GM12891 (cell line): ENCODE data around the gene GRK6.
A peak's percentile ranks its signal among the peaks of the same experiment; 100 is the strongest.

Experiments used
- POLR2A ChIP-seq: IDR thresholded peaks from 2 replicates; pipeline ENCODE4 v1.6.1; 2011; ENCODE audit warnings: low read depth, low read length, control low read depth
- POLR2AphosphoS5 ChIP-seq: IDR thresholded peaks from 2 replicates; pipeline ENCODE4 v1.6.1; 2011; ENCODE audit warnings: low read depth, low read length, control low read depth
- POU2F2 ChIP-seq: IDR thresholded peaks from 2 replicates; pipeline ENCODE4 v1.6.1; 2011; ENCODE audit warnings: low read depth, mild to moderate bottlenecking, control low read depth, low read length, moderate library complexity
- SPI1 ChIP-seq: IDR thresholded peaks from 2 replicates; pipeline ENCODE4 v1.6.1; 2011; ENCODE audit warnings: low read depth, low read length, control low read depth
- TAF1 ChIP-seq: IDR thresholded peaks from 2 replicates; pipeline ENCODE4 v1.6.1; 2011; ENCODE audit warnings: low read depth, low read length, control low read depth

DNA sequence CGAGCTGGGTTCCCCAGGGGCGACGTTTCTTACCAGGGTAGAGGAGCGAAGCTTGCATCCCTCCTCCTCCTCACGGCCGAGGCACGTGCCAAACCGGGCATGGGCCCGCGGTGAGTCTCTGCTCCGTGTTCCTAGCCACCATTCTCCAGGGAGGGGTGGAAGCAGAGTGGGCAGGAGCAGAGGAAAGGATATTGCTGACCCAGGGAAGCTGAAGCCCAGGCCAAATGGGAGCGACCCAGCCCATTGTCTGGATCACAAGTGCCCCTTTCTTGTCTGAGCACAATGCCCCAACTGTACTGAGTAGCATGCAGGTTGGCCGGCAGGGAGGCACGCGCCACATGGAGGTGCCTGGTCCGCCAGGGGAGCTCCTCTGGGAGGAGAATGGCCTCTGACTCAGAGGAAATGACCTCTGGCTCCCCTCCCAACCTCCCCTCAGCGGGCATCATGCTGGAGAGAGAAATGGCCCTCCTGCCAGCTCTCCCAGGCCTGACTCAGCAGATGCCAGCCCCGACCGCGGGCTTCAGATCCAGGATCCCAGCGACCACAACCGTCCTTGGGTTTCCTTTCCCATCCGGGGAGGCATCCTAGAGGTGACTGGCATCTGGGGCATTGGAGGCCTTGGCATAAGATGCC lies 21.3 kb downstream of the GRK6 start:
- peak; percentile 27; the same call in 1 of the 2 replicates for TF ChIP-seq POLR2AphosphoS5
- TF ChIP-seq POLR2A, result no peak; the same call in 1 of the 2 replicates
- TF ChIP-seq POU2F2, result no peak
- no peak for TF ChIP-seq SPI1
- no peak for TF ChIP-seq TAF1
